Measurements from ENCODE around the gene LAMA2.

GRCh38 chr6:128836761-128837160 is 46.2 kb upstream of the LAMA2 start:
- TF ChIP-seq GATA3 (IDR thresholded peaks at IDR 0.05; ENCODE audit: low read depth, low read length) (no peak), GATA2 (IDR thresholded peaks at IDR 0.05; ENCODE audit: low read depth, low read length) (no peak)

Data from SH-SY5Y (cell line).